DND-41 (cell line): Measurements from ENCODE around the gene HOXB7.

Experiments used
- ATAC-seq: fragments of 200-7000 bp; cut with Tn5 transposase; 3 replicates; pipeline ENCODE4 v1.9.1; 2021; ENCODE audit warnings: low read depth; ENCODE audit not compliant: insufficient read depth
- DNase-seq: peaks from one replicate; pipeline ENCODE4 v3.0.0-alpha.2; 2020
- H2AFZ ChIP-seq: 2 replicates; pipeline ENCODE4 v1.6.0; 2012; ENCODE audit warnings: low read depth, low read length
- H3K27ac ChIP-seq: 2 replicates; pipeline ENCODE4 v1.5.1; 2012; ENCODE audit warnings: low read length, inconsistent platforms
- H3K27me3 ChIP-seq: fragments of 200-600 bp; sonication (generic); 2 replicates; pipeline ENCODE4 v1.6.0; 2012; ENCODE audit warnings: low read length, mild to moderate bottlenecking, inconsistent platforms; ENCODE audit not compliant: insufficient read depth, poor library complexity
- H3K36me3 ChIP-seq: 2 replicates; pipeline ENCODE4 v1.5.1; 2012; ENCODE audit warnings: low read length, inconsistent platforms; ENCODE audit not compliant: insufficient read depth
- H3K4me1 ChIP-seq: 2 replicates; pipeline ENCODE4 v1.5.1; 2012; ENCODE audit warnings: mild to moderate bottlenecking, low read length; ENCODE audit not compliant: insufficient read depth
- H3K4me2 ChIP-seq: 2 replicates; pipeline ENCODE4 v1.6.0; 2012; ENCODE audit warnings: mild to moderate bottlenecking, moderate library complexity, low read length, inconsistent platforms; ENCODE audit not compliant: insufficient read depth
- H3K4me3 ChIP-seq, 2 experiments: fragments of 200-600 bp in 1 of 2; shearing (Covaris generic) in 1 of 2; 2 replicates each; pipeline ENCODE4 v1.5.1; 2012 to 2016; ENCODE audit warnings: inconsistent platforms in 2 of 2, low read length in 2 of 2, mild to moderate bottlenecking in 2 of 2, low read depth in 1 of 2, moderate library complexity in 1 of 2
- H3K79me2 ChIP-seq: 2 replicates; pipeline ENCODE4 v1.6.0; 2012; ENCODE audit warnings: low read length, inconsistent platforms; ENCODE audit not compliant: insufficient read depth
- H3K9ac ChIP-seq: 2 replicates; pipeline ENCODE4 v1.6.0; 2012; ENCODE audit warnings: low read depth, mild to moderate bottlenecking, inconsistent platforms, low read length, moderate library complexity
- H3K9me3 ChIP-seq: 2 replicates; pipeline ENCODE4 v1.5.1; 2012; ENCODE audit warnings: low read length, moderate library complexity, mild to moderate bottlenecking, inconsistent platforms; ENCODE audit not compliant: insufficient read depth, severe bottlenecking
- H4K20me1 ChIP-seq: 2 replicates; pipeline ENCODE4 v1.6.0; 2012; ENCODE audit warnings: low read length; ENCODE audit not compliant: insufficient read depth
- CTCF ChIP-seq: IDR thresholded peaks from 2 replicates; pipeline ENCODE4 v1.5.1; 2012; ENCODE audit warnings: borderline replicate concordance, low read length, moderate library complexity, mild to moderate bottlenecking; ENCODE audit not compliant: poor library complexity, severe bottlenecking; ENCODE audit errors: extremely low read depth
- EZH2 ChIP-seq: IDR thresholded peaks from 3 replicates; pipeline ENCODE4 v1.6.1; 2012; ENCODE audit warnings: borderline replicate concordance, low read depth, mild to moderate bottlenecking, moderate library complexity, low read length, inconsistent platforms; ENCODE audit not compliant: severe bottlenecking

HOXB7 gene

GRCh38 chr17:48592577-48592976 lies 18.2 kb downstream of the HOXB7 start:
- no peak for DNase-seq
- Histone ChIP-seq H3K9me3 (no peaks in the 10 kb centered on the region), H3K9ac (no peak overlapping the region), H3K27me3 (peaks cover 29% of the 10 kb centered on the region), H3K79me2 (no peaks in the 10 kb centered on the region), H3K4me3 (no peak overlapping the region), H3K4me1 (peaks cover 2% of the 10 kb centered on the region; the same call in 1 of the 2 replicates), H3K4me2 (no peak overlapping the region), H3K27ac (no peak overlapping the region), H3K36me3 (no peaks in the 10 kb centered on the region), H2AFZ (no peak overlapping the region), H4K20me1 (no peaks in the 10 kb centered on the region; the same call in 1 of the 2 replicates)
- ATAC-seq, result no peak
- TF ChIP-seq EZH2, result no peak
- TF ChIP-seq CTCF, result no peak

DNA sequence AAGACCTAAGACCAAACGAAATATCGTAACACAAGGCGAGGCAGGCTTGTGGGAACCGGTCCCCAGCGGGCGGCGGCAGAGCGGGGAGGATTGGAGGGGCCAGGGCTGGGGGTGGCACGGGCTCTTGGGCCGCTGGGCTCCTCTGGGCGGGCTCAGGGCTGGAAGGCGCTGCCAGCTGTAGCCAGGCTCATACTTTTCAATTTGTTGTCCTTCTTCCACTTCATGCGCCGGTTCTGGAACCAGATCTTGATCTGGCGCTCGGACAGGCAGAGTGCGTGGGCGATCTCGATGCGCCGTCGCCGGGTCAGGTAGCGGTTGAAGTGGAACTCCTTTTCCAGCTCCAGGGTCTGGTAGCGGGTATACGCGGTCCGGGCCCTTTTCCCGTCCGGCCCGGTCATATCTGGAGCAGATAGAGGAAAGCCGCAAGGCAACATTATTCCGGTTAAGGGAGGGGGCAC lies 18.7 kb downstream of the HOXB7 start:
- DNase-seq (no peak), ATAC-seq (no peak)
- Histone ChIP-seq H3K9ac (no peak overlapping the region), H4K20me1 (no peaks in the 10 kb centered on the region; the same call in 1 of the 2 replicates), H3K4me3 (no peak overlapping the region), H3K36me3 (no peaks in the 10 kb centered on the region), H3K79me2 (no peaks in the 10 kb centered on the region), H3K27ac (no peak overlapping the region), H3K4me1 (peaks cover 6% of the 10 kb centered on the region; the same call in 1 of the 2 replicates), H3K4me2 (no peak overlapping the region), H2AFZ (no peak overlapping the region), H3K27me3 (peaks cover 34% of the 10 kb centered on the region), H3K9me3 (no peaks in the 10 kb centered on the region)
- TF ChIP-seq CTCF, result no peak
- TF ChIP-seq EZH2, result no peak

- no peak overlapping the region for H3K27ac ChIP-seq
- peaks cover 40% of the 10 kb centered on the region for H3K27me3 ChIP-seq
- no peaks in the 10 kb centered on the region for H3K9me3 ChIP-seq
- H3K4me2 ChIP-seq, result no peak overlapping the region
- no peak overlapping the region for H3K9ac ChIP-seq
- no peaks in the 10 kb centered on the region; the same call in 1 of the 2 replicates for H4K20me1 ChIP-seq
- peaks cover 6% of the 10 kb centered on the region; the same call in 1 of the 2 replicates for H3K4me1 ChIP-seq
- H2AFZ ChIP-seq, result no peak overlapping the region
- TF ChIP-seq CTCF, result no peak
- TF ChIP-seq EZH2, result no peak
- H3K4me3 ChIP-seq, result no peak overlapping the region
- DNase-seq, result no peak
- no peaks in the 10 kb centered on the region for H3K36me3 ChIP-seq
- no peaks in the 10 kb centered on the region for H3K79me2 ChIP-seq
- no peak for ATAC-seq
Measured at GRCh38 chr17:48591255-48592056, 19.4 kb downstream of the HOXB7 start.
